HEK293 (cell line): ENCODE results near the gene CEPT1.

ENCODE experiments used
- CTCF ChIA-PET: fragments of 350-600 bp; formaldehyde crosslinking; extraction: SDS; loops from one replicate; lab custom pipeline; 2021; ENCODE audit warnings: antibody characterized with exemption; lab: Yijun Ruan, JAX
- POLR2A ChIA-PET: fragments of 300-600 bp; formaldehyde crosslinking; extraction: SDS; loops from one replicate; lab custom pipeline; 2020; ENCODE audit warnings: antibody characterized with exemption, inconsistent platforms; lab: Yijun Ruan, JAX
- H3K27ac ChIP-seq: fragments of 200-500 bp; sonication (Bioruptor generic); 2 replicates; pipeline ENCODE4 v1.5.1; 2014; ENCODE audit warnings: low read depth, low read length, control low read depth, inconsistent platforms; ENCODE audit errors: extremely low read depth
- H3K36me3 ChIP-seq, 2 experiments: fragments of 200-500 bp in 1 of 2; sonication (Bioruptor generic) in 1 of 2; 1 replicate in 1 of 2; 2 replicates in 1 of 2; pipeline ENCODE4 v1.5.1; 2014 to 2017; ENCODE audit warnings: inconsistent platforms in 2 of 2, low read length in 2 of 2; ENCODE audit not compliant: control insufficient read depth in 2 of 2, insufficient read depth in 1 of 2
- H3K4me1 ChIP-seq: fragments of 200-500 bp; sonication (Bioruptor generic); 2 replicates; pipeline ENCODE4 v1.5.1; 2014; ENCODE audit warnings: mild to moderate bottlenecking, low read length, inconsistent platforms; ENCODE audit not compliant: control insufficient read depth, insufficient read depth
- H3K4me3 ChIP-seq: 2 replicates; pipeline ENCODE4 v1.5.1; 2011; ENCODE audit warnings: low read depth, mild to moderate bottlenecking, control low read depth, low read length, moderate library complexity
- H3K9me3 ChIP-seq: fragments of 200-500 bp; sonication (Bioruptor generic); 2 replicates; pipeline ENCODE4 v1.5.1; 2014; ENCODE audit warnings: low read depth, low read length, inconsistent platforms; ENCODE audit not compliant: control insufficient read depth, insufficient read depth
- BCL11A ChIP-seq: fragments of 450-650 bp; formaldehyde crosslinking; IDR thresholded peaks from 2 replicates; pipeline ENCODE4 v1.5.1; 2016; ENCODE audit warnings: low read depth, missing biosample characterization, missing genetic modification characterization
- PRDM10 ChIP-seq: fragments of 450-650 bp; formaldehyde crosslinking; IDR thresholded peaks from 2 replicates; pipeline ENCODE4 v1.5.1; 2016; ENCODE audit warnings: missing biosample characterization, missing genetic modification characterization
- TRIM28 ChIP-seq: IDR thresholded peaks from 2 replicates; pipeline ENCODE4 v1.6.1; 2011; ENCODE audit warnings: low read length, control low read depth, borderline replicate concordance
- WT1 ChIP-seq: fragments of 450-650 bp; formaldehyde crosslinking; IDR thresholded peaks from 2 replicates; pipeline ENCODE4 v1.5.1; 2016; ENCODE audit warnings: missing biosample characterization, missing genetic modification characterization
- ZBTB21 ChIP-seq: fragments of 450-650 bp; formaldehyde crosslinking; IDR thresholded peaks from 2 replicates; pipeline ENCODE4 v1.5.1; 2017; ENCODE audit warnings: missing biosample characterization, missing genetic modification characterization
- ZFP69B ChIP-seq: fragments of 450-650 bp; formaldehyde crosslinking; IDR thresholded peaks from 2 replicates; pipeline ENCODE4 v1.5.1; 2016; ENCODE audit warnings: missing biosample characterization, missing genetic modification characterization
- ZNF19 ChIP-seq: fragments of 450-650 bp; formaldehyde crosslinking; IDR thresholded peaks from 2 replicates; pipeline ENCODE4; 2016; ENCODE audit warnings: missing biosample characterization, missing genetic modification characterization, low read depth
- ZNF266 ChIP-seq: fragments of 450-650 bp; formaldehyde crosslinking; IDR thresholded peaks from 2 replicates; pipeline ENCODE4 v1.5.1; 2016; ENCODE audit warnings: missing biosample characterization, missing genetic modification characterization, low read depth
- ZNF404 ChIP-seq: fragments of 450-650 bp; formaldehyde crosslinking; IDR thresholded peaks from 2 replicates; pipeline ENCODE4 v1.5.1; 2017; ENCODE audit warnings: missing biosample characterization, missing genetic modification characterization
- ZNF473 ChIP-seq: fragments of 450-650 bp; formaldehyde crosslinking; IDR thresholded peaks from 2 replicates; pipeline ENCODE4 v1.5.1; 2017; ENCODE audit warnings: missing biosample characterization, missing genetic modification characterization
- ZNF48 ChIP-seq: fragments of 450-650 bp; formaldehyde crosslinking; IDR thresholded peaks from 2 replicates; pipeline ENCODE4 v1.5.1; 2016; ENCODE audit warnings: missing biosample characterization, missing genetic modification characterization
- ZNF501 ChIP-seq: fragments of 450-650 bp; formaldehyde crosslinking; IDR thresholded peaks from 2 replicates; pipeline ENCODE4 v1.5.1; 2016; ENCODE audit warnings: missing biosample characterization, missing genetic modification characterization
- ZNF555 ChIP-seq: fragments of 450-650 bp; formaldehyde crosslinking; conservative IDR thresholded peaks from 2 replicates; pipeline ENCODE4 v1.5.1; 2017; ENCODE audit warnings: missing biosample characterization, mild to moderate bottlenecking, missing genetic modification characterization, inconsistent platforms
- ZNF560 ChIP-seq: fragments of 450-650 bp; formaldehyde crosslinking; IDR thresholded peaks from 2 replicates; pipeline ENCODE4 v1.5.1; 2017; ENCODE audit warnings: missing biosample characterization, missing genetic modification characterization, borderline replicate concordance
- ZNF596 ChIP-seq: fragments of 450-650 bp; IDR thresholded peaks from 2 replicates; pipeline ENCODE4 v1.5.0; 2018; ENCODE audit warnings: missing biosample characterization, mild to moderate bottlenecking, missing genetic modification characterization, moderate library complexity
- ZNF623 ChIP-seq: fragments of 450-650 bp; formaldehyde crosslinking; IDR thresholded peaks from 2 replicates; pipeline ENCODE4 v1.5.1; 2016; ENCODE audit warnings: missing biosample characterization, missing genetic modification characterization
- ZNF624 ChIP-seq: fragments of 450-650 bp; formaldehyde crosslinking; IDR thresholded peaks from 2 replicates; pipeline ENCODE4 v1.5.1; 2017; ENCODE audit warnings: missing biosample characterization, missing genetic modification characterization
- ZNF791 ChIP-seq: fragments of 450-650 bp; formaldehyde crosslinking; IDR thresholded peaks from 2 replicates; pipeline ENCODE4 v1.5.1; 2016; ENCODE audit warnings: missing biosample characterization, missing genetic modification characterization
- TF ChIP-seq, protein P1 (sequence below): fragments of 450-650 bp; formaldehyde crosslinking; IDR thresholded peaks from 2 replicates; pipeline ENCODE4 v1.5.1; 2016; ENCODE audit warnings: missing biosample characterization, missing genetic modification characterization
- TF ChIP-seq, protein P2 (sequence below): fragments of 450-650 bp; formaldehyde crosslinking; IDR thresholded peaks from 2 replicates; pipeline ENCODE4 v1.5.1; 2016; ENCODE audit warnings: missing biosample characterization, missing genetic modification characterization
- TF ChIP-seq, protein P3 (sequence below): fragments of 450-650 bp; formaldehyde crosslinking; IDR thresholded peaks from 2 replicates; pipeline ENCODE4 v1.5.1; 2016; ENCODE audit warnings: missing biosample characterization, missing genetic modification characterization

The CEPT1 gene

GRCh38 chr1:111099289-111099688 lies 40.7 kb upstream of the CEPT1 start:
- ChIA-PET CTCF (interaction anchor here (1.1 kb wide), 1 partner anchor 68 kb away, joined by 4 read pairs; no protein-coding TSS in a partner anchor), POLR2A (no interaction called here)
- Histone ChIP-seq H3K27ac (no peak overlapping the region), H3K4me3 (no peak overlapping the region), H3K9me3 (no peaks in the 10 kb centered on the region), H3K4me1 (no peaks in the 10 kb centered on the region), H3K36me3 (no peaks in the 10 kb centered on the region)
- TF ChIP-seq ZNF560 (no peak), ZNF404 (tag by site-specific recombination) (no peak), ZNF266 (no peak), TRIM28 (peak; percentile 76; the same call in 1 of the 2 replicates), BCL11A (tag by site-specific recombination) (no peak), ZNF473 (tag by site-specific recombination) (no peak), ZNF791 (no peak), WT1 (tag by site-specific recombination) (no peak), PRDM10 (no peak), ZFP69B (tag by site-specific recombination) (no peak), ZNF555 (tag by site-specific recombination) (peak; percentile 10; the same call in 1 of the 2 replicates)
- TF ChIP-seq, protein P1, sequence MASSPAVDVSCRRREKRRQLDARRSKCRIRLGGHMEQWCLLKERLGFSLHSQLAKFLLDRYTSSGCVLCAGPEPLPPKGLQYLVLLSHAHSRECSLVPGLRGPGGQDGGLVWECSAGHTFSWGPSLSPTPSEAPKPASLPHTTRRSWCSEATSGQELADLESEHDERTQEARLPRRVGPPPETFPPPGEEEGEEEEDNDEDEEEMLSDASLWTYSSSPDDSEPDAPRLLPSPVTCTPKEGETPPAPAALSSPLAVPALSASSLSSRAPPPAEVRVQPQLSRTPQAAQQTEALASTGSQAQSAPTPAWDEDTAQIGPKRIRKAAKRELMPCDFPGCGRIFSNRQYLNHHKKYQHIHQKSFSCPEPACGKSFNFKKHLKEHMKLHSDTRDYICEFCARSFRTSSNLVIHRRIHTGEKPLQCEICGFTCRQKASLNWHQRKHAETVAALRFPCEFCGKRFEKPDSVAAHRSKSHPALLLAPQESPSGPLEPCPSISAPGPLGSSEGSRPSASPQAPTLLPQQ, result no peak
- TF ChIP-seq, protein P2, sequence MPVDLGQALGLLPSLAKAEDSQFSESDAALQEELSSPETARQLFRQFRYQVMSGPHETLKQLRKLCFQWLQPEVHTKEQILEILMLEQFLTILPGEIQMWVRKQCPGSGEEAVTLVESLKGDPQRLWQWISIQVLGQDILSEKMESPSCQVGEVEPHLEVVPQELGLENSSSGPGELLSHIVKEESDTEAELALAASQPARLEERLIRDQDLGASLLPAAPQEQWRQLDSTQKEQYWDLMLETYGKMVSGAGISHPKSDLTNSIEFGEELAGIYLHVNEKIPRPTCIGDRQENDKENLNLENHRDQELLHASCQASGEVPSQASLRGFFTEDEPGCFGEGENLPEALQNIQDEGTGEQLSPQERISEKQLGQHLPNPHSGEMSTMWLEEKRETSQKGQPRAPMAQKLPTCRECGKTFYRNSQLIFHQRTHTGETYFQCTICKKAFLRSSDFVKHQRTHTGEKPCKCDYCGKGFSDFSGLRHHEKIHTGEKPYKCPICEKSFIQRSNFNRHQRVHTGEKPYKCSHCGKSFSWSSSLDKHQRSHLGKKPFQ (tag by site-specific recombination), result no peak

DNA sequence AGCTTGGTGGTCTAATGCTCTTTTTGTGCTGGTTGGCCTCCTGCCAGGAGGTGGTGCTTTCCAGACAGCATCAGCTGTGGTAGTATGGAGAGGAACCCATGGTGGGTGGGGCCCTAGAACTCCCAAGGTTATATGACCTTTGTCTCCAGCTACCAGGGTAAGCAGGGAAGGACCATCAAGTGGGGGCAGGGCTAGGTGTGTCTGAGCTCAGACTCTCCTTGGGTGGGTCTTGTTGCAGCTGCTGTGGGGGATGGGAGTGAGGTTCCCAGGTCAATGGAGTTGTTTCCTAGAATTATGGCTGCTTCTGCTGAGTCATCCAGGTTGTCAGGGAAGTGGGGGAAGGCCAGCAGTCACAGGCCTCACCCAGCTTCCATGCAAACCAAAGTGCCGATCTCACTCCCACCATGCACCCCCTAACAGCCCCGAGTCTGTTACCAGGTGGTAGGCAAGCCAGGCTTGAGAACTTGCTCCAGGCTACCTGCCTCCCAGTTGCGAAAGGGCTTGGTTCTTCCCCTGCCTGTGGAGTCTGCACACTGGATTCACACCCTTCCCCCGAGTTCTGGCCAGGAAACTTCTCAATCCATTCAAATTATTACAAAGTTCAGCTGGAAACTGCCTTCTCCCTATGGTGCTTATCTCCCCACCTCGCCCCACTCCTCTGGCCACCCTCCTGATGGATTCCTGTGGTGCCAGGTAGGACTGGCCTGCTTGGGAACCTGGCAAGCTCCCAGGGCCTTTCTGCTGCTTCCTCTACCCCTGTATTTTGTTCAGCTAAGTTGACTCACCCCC lies 38.0 kb upstream of the CEPT1 start:
- ChIA-PET CTCF (no interaction called here), POLR2A (no interaction called here)
- H3K4me3 ChIP-seq, result no peak overlapping the region
- TF ChIP-seq ZNF501 (tag by site-specific recombination), result no peak
- H3K27ac ChIP-seq, result no peak overlapping the region
- H3K36me3 ChIP-seq, result no peaks in the 10 kb centered on the region
- no peaks in the 10 kb centered on the region for H3K9me3 ChIP-seq
- H3K4me1 ChIP-seq, result no peaks in the 10 kb centered on the region

- H3K36me3 ChIP-seq, result no peaks in the 10 kb centered on the region
- H3K9me3 ChIP-seq, result no peaks in the 10 kb centered on the region
- no peak overlapping the region for H3K27ac ChIP-seq
- ChIA-PET CTCF (no interaction called here), POLR2A (no interaction called here)
- H3K4me3 ChIP-seq, result no peak overlapping the region
- no peaks in the 10 kb centered on the region for H3K4me1 ChIP-seq
- TF ChIP-seq ZBTB21 (tag by site-specific recombination) (no peak), ZNF596 (tag by site-specific recombination) (no peak), ZNF624 (tag by site-specific recombination) (no peak), ZNF623 (no peak), ZNF19 (tag by site-specific recombination) (no peak), ZNF473 (tag by site-specific recombination) (no peak), ZNF48 (tag by site-specific recombination) (no peak)
- TF ChIP-seq, protein P3, sequence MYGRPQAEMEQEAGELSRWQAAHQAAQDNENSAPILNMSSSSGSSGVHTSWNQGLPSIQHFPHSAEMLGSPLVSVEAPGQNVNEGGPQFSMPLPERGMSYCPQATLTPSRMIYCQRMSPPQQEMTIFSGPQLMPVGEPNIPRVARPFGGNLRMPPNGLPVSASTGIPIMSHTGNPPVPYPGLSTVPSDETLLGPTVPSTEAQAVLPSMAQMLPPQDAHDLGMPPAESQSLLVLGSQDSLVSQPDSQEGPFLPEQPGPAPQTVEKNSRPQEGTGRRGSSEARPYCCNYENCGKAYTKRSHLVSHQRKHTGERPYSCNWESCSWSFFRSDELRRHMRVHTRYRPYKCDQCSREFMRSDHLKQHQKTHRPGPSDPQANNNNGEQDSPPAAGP (tag by site-specific recombination), result no peak
Measured at GRCh38 chr1:111104981-111105380, 35.0 kb upstream of the CEPT1 start.
